Left renal pelvis (tissue), 4 donors: ENCODE results near the gene DIS3L2. TPM values are rescaled to one million over a fixed set of nuclear protein-coding genes. Genes with fewer than 3 reads are reported as not detected.

Experiments
- DNase-seq, 4 donors: peaks; one replicate each; pipeline ENCODE4 v3.0.0-alpha.2; 2013; ENCODE audit warnings: low read depth in 4 of 4, low spot score in 3 of 4
- polyA plus RNA-seq, 4 donors: library from polyadenylated mRNA; unstranded; fragments of 120-200 nt; gene quantifications; one replicate each; pipeline ENCODE4 v1.2.1, GENCODE V29; 2013; ENCODE audit not compliant: insufficient read length in 4 of 4

Gene DIS3L2
- polyA plus RNA-seq, 4 donors = 26.5 to 42.7 (median 33.0) TPM

GRCh38 chr2:232219496-232219870 lies 258.0 kb downstream of the DIS3L2 start:
- no peak for DNase-seq

GRCh38 chr2:232219932-232220331 lies 258.4 kb downstream of the DIS3L2 start:
- no peak for DNase-seq

GRCh38 chr2:232225429-232225828 lies 263.9 kb downstream of the DIS3L2 start:
- no peak for DNase-seq

DNA sequence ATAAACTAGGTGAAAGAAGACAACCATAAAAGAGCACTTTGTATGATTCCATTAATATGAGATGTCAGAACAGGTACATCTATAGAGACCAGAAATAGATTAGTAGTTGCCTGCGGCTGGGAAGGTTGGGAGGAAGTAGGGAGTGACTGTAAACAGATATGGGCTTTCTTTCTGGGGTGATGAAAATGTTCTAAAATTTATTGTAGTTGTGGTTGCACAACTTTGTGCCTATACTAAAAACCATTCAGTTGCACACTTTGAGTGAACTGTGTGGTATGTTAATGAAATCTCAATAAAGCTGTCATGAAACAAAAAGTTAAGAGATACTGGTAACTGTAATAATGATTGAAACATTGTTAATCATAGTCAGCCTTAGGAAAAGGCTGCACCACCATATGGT lies 264.4 kb downstream of the DIS3L2 start:
- DNase-seq = no peak

DNA sequence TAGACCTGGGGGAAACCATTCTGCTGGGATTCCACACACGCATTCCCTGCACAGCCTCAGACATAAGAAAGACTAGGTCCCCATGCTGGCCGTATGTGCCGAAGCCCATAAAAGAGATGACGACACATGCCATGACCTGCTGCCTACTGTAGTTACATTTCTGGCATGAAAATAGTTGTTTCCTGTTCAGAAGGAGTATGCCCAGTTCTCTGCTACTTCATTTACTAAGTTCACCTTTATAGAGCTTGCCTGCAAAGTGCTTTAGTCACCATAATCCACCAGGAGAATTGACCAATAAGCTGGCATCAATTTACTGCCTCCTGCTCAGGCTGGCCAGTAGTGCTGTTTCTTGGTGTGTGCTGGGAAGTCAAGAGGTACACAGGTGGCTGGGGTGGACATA lies 266.8 kb downstream of the DIS3L2 start:
- DNase-seq = no peak

DNA sequence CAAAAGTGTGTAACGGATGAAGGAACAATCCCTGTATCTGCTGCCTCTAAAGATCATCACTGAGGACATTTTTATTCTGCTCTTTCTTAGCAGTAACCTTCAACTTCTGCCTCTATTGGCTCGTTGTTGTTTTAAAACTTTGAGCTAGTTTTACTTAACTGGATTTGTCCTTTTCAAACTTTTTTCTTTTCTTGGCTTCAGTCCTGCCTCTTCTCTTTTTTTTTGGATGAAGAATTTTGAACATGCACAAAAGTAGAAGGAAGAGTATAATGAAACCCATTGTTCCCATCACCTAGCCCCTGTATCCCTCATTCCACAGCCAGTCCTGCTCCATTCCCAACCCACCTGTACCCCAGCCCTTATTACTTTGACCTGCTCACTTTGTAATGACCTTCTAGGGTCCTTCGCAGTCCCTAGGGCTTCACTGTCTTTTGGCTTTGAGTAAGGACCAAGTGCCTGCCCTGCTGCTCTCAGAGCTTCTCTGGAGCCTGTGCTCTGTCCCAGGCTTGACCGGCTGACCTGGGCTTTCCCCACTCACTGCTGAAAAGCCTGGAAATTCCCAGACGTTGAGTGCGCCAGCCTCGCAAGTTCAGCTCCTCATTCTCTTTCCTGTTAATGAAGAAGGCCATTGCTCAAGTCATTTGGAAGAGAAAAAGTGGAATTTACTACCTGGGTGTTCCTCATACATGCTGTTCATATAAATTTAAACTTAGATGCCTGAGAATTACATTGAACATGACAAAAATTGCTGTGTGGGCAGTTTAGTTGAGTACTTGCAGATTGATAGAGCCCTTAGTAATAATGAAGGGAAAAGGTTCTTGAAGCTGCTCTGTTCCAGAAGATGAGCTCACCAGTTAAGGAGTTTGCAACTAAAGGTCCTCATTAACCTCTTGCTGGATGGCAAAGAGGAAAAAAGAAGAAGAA lies 267.7 kb downstream of the DIS3L2 start:
- no peak for DNase-seq

DNA sequence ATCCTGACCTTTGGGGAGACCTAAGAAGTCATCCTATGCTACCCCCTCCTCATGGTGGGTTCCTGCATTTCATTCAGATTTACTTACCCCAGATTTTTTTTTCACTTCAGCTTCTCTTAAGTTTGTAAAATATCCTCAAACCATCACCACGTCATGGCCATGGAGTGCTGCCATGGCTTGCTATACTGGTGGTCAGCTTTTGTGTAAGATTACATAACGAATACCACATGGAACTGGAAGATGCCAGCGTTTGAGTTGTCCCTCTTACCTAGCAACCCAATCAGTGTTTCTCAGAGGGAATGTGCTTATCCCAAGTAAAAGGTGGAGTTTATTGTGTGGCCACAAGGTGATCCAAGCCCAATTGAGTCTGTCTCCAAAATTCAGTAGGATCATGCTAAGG lies 268.4 kb downstream of the DIS3L2 start:
- no peak for DNase-seq

- no peak for DNase-seq
Measured at GRCh38 chr2:232230560-232230959, 269.0 kb downstream of the DIS3L2 start.

DNA sequence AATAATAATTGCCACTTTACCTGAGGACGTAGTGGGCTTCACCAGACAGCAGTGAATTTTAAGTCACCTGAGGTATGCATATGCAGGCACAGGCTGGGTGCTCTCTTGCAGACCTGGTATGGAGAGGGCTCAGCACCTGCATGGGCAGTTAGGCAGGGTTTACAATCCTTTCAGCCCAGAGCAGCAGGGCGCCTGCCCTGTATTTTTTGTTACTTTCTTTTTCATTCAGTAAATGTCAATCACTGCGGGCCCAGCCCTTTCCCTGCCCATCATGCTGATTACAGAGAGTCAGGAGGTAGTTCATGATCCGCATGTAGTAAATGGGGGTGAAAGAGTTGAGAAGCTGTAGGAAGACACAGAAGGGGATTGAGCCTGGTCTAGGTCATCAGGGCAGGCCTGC lies 270.0 kb downstream of the DIS3L2 start:
- no peak for DNase-seq

DNA sequence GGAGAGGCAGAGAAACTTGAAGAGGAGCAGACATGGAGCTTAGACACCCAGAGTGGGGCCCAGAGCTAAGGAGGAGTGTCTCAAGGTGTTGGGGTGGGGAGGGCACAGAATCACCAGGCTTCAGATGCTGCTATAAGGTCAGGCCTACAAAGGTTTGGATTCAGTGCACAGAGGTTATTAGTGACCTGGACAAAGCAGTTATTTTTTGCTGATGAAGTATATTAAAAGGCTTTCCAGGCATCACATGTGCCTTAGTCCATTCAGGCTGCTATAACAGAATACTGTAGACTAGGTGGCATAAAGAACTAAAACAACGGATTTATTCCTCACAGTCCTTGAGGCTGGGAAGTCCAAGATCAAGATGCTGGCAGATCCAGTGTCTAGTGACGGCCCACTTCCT lies 271.4 kb downstream of the DIS3L2 start:
- DNase-seq = no peak

GRCh38 chr2:232234922-232235615 lies 273.6 kb downstream of the DIS3L2 start:
- no peak for DNase-seq

DNA sequence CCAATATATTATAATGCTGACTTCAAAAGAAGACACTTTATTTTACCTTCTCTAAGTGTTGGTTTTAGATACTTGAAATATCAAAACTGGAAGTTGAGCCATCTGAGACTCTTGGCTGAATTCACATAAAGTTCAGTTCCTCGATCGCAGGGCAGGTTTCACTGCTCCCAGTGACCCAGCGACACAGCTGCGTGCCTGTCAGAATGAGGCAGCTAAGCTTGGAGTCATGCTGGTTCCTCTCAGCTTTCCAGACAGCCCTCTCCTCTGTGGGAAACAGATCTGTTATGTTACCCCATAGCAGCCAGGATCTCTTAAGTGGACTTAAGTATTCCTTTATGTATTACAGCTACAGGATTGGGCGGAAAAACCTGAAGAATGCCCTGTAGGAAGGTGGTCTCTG lies 274.2 kb downstream of the DIS3L2 start:
- no peak for DNase-seq

DNA sequence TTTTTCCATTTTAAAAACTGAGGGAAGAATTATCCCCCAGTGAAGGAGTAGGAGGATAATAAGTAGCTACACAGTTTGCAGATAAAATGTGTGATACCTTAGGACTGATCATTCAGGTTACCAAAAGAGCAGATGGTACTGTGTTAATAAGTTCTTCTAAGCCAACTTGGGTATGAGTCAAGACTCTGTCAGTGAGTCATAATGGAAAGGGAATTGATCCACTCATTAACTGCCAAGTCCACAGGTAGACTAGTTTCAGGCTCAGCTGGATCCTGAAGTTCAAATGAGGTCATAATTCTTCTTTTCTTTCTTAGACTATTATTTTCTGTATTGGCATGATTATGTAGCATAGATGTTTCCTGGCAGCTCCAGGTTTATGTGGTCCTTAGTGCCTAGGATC lies 274.7 kb downstream of the DIS3L2 start:
- no peak for DNase-seq

GRCh38 chr2:232237464-232237863 lies 276.0 kb downstream of the DIS3L2 start:
- DNase-seq = no peak

GRCh38 chr2:232238108-232238507 lies 276.6 kb downstream of the DIS3L2 start:
- no peak for DNase-seq

DNA sequence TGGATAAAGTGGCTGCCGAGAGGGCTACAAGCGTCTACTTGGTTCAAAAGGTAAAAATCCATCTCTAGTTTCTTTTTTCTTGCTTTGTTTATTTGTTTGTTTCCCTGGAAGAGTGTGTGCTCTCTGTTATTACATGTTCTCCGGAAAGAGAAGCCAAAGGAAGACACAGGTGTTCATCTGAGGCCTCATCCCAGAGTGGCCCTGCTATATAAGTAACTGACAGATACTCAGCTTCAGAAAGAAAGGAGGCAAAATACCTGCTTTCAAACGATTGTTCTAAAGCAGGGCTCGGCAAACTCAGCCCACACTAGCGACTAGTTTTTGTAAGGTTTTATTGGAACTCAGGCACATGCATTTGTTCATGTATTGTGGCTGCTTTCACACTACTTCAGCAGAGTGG lies 277.1 kb downstream of the DIS3L2 start:
- no peak for DNase-seq

DNA sequence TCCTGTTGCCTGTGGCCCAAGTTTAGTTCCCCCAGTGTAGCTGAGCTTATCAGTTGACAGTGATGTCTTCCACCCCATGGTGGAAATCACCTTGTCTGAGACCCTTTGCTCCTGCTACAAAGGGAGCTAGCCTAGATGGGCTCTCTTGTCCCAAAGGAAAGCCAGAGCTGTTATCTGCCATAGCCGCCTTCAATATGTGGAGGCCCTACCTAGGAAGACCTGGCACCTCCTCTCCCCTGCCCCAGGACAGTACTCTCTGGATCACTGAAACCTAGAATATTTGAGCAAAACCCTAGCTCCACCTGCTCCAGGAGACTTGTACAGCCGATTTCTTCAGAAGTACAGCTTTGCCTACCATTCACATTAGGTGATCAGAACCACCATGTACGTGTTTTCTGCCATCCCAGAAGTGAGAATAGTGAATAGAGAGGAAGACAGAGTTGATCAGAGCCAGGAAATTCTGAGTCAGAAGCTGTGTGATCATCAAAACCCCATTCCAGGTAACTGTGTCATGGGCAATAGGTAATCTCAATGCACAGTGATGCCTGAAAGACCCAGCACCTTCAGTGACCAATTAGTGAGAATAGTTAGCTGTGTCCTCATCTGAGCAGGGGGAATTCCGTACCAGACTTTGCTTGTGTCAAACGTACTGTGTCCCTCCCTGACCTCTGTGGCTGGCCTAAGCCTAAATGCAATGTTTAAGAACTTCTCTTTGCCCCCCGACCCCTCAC lies 278.6 kb downstream of the DIS3L2 start:
- no peak for DNase-seq

DNA sequence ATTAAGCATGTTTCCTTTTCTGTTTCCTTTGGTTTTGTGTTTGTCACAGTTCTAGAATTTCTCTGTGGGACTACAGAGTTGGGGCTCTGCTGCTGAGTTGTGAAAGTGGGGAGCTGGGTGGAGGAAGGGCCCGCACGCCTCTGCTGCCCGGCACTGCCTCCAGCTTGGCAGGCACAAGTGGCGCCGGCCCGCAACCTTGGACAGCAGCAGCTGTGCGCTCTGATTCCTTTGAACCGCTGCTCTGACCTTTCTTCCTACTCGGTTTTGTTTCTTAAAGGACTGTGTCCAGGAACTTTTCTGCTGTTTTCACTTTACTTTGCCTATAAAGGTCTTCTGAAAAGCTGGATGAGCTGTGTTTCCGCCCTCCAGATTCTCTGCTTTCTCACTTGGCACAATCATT lies 279.4 kb downstream of the DIS3L2 start:
- DNase-seq = no peak

DNA sequence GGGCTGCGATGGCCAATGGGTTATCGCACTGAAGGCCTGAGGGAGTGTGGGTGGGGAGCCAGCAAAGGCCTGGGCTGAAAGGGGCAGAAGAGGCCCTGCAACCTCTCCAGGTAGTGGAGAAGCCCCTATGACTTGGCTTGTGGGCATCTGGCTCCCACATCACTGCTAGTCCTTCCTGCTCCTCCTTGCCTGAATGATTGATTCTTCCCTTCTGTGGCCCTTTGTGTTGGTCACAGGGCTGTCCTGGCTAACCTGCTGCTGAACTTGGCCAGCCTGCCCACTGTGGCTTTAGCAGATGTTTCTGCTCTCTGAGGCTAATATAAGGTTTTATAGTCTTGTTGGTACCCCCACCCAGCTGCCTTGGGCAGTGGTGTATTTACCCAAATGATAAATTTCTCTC lies 280.8 kb downstream of the DIS3L2 start:
- DNase-seq = no peak

- no peak for DNase-seq
Measured at GRCh38 chr2:232245111-232245510, 283.6 kb downstream of the DIS3L2 start.

- DNase-seq = no peak
Measured at GRCh38 chr2:232246245-232246644, 284.7 kb downstream of the DIS3L2 start.
